ENCODE measurements around the gene SRPRA. TPM values are rescaled to one million over a fixed set of nuclear protein-coding genes. Genes with fewer than 3 reads are reported as not detected.

Gene SRPRA
- total RNA-seq, 2 donors from 2014 or later, result 65.1 to 95.7 TPM

- intact Hi-C loops (cut with DNase I), result no loop called here
- ATAC-seq, result no peak
- no peak for DNase-seq
Observed at GRCh38 chr11:126254819-126255218, 13.9 kb downstream of the SRPRA start.

- intact Hi-C loops (cut with DNase I), result no loop called here
- DNase-seq, result no peak
- ATAC-seq, result no peak
Observed at GRCh38 chr11:126253265-126253664, 15.4 kb downstream of the SRPRA start.

DNA sequence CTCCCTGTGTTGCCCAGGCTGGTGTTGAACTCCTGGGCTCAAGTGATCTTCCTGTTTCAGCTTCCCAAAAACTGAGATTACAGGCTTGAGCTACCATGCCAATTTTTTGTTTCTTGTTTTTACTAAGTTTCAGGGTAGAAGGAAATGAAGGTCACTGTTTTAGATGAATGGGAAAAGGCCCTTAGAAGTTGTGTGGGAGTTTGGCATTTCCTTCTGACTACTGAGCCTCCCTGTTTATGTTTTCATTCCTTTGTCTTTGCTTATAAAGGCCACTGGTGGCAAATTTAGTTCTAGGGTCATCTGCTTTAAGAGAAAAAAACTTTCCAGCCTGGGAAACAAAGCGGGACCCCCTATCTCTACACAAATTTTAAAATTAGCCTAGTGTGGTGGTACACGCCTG, 22.1 kb downstream of the SRPRA start:
- DNase-seq (no peak), ATAC-seq (no peak)
- intact Hi-C loops (cut with DNase I), result no loop called here

- DNase-seq (no peak), ATAC-seq (no peak)
- intact Hi-C loops (cut with DNase I), result no loop called here
Observed at GRCh38 chr11:126233391-126233790, 35.3 kb downstream of the SRPRA start.

GRCh38 chr11:126232683-126233082, 36.0 kb downstream of the SRPRA start:
- intact Hi-C loops (cut with DNase I), result no loop called here
- ATAC-seq (no peak), DNase-seq (no peak)

GRCh38 chr11:126231725-126232459, 36.8 kb downstream of the SRPRA start:
- DNase-seq, result no peak
- peak in 1 of 2 donors; percentile 41 for ATAC-seq
- intact Hi-C loops (cut with DNase I), result no loop called here

GRCh38 chr11:126229858-126230540, 38.7 kb downstream of the SRPRA start:
- no peak for ATAC-seq

GRCh38 chr11:126226334-126227084, 42.2 kb downstream of the SRPRA start:
- ATAC-seq, result no peak
- intact Hi-C loops (cut with DNase I), result no loop called here

More at GRCh38 chr11:126229858-126230540, 38.7 kb downstream of the SRPRA start:
- no peak for DNase-seq
- intact Hi-C loops (cut with DNase I), result no loop called here

DNA sequence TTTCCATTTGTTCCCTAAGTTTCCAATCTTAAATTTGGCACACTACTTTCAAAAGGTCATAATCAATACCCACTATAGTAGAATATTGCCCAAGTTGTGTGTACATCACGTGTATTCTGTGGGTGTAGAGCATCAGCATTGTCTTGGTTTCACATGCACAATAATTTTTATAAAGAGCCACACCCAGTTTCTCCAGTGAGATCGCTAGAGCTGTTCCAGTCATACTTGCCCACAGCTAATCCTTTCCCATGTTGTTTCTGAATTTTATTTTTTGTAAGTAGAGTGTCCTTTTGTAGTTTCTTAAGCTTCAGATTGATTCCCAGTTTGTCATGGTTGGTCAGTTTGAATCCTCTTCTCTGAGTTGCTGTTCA, 43.4 kb downstream of the SRPRA start:
- intact Hi-C loops (cut with DNase I), result no loop called here
- no peak for ATAC-seq
- DNase-seq, result no peak

More at GRCh38 chr11:126226334-126227084, 42.2 kb downstream of the SRPRA start:
- no peak for DNase-seq

GRCh38 chr11:126224647-126225294, 43.9 kb downstream of the SRPRA start:
- ATAC-seq, result no peak
- intact Hi-C loops (cut with DNase I), result no loop called here

DNA sequence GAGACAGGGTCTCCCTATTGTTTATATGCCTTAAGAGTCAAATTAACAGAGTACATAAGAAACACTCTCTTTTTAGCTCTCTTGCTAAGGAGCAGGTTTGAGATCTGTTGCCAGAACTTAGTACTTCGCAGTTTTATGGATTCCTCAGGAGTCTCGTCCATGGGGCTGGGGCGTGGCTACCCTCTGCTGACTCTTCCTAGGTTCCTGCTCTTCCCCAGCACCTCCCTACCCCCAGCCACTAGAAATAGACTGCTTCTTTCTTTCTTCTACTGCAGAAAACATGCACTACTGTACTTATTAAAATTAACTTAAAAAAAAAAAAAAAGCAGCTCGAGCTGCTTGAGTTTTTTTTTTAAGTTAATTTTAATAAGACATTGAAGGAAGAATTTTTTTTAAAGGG, 49.1 kb downstream of the SRPRA start:
- ATAC-seq (peak in 1 of 2 donors; percentile 21), DNase-seq (no peak)
- intact Hi-C loops (cut with DNase I), result loop anchor here in 1 of 2 donors (10.0 kb wide), 1 partner anchor 45 kb away; the partner anchor contains the start of genes FOXRED1 and SRPRA

More at GRCh38 chr11:126224647-126225294, 43.9 kb downstream of the SRPRA start:
- no peak for DNase-seq

DNA sequence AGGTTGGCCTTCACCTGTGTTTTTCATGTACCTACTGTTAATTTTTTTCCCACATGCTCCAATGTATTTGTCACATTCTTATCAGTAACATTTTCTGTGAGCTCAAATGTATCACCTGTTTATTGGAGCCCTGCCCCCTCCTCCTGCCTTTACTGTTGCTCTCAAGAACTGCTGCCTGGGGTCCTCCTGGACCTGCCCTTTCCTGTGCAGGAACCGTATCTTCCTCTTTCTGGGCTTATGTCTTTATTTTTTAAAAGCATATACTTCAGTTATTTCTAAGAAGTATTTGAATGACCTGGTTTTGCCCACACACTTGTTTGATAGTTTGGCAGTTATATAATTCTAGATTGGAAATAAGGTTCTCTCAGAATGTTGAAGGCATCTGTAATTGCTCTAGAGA, 51.2 kb downstream of the SRPRA start:
- intact Hi-C loops (cut with DNase I), result loop anchor here in 1 of 2 donors (10.0 kb wide), 1 partner anchor 47 kb away; the partner anchor contains the start of genes FOXRED1 and SRPRA
- ATAC-seq (no peak), DNase-seq (no peak)

DNA sequence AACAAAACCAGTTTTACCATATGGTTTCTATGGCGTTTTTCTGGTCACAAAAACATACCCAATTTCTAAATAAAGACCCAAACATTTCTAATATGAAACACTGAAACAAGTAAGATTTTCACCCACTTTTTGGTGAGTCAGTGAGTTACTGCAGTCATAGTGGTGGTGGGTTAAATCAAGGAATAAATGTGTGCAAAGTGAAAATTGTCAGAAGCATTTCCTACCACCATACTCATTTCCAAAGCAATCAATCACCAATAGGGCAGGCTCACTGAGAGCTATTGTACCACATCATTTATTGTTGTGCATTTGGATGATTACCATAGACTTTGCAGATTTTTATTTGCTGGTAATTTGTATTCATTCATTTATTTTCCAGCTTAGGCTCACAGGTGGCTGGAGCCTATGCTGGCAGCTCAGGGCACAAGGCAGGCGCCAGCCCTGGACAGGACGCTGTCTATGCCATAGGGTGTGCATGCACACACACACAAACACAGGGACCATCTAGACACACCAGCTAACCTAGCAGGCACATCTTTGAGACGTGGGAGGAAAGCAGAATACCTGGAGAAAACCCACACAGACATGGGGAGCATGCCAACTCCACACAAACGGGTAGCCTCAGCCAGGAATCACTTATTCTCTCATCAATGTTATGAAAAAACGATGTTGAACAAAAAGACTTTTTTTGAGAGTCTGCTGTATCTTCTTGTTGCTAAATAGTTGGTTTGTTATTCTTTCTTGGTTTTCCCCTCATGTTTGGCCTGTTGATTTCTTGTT, 52.0 kb downstream of the SRPRA start:
- intact Hi-C loops (cut with DNase I), result loop anchor here in 1 of 2 donors (10.0 kb wide), 1 partner anchor 48 kb away; the partner anchor contains the start of genes FOXRED1 and SRPRA
- DNase-seq, result no peak
- ATAC-seq, result no peak

GRCh38 chr11:126214841-126215240, 53.9 kb downstream of the SRPRA start:
- DNase-seq (no peak), ATAC-seq (no peak)
- intact Hi-C loops (cut with DNase I), result loop anchor here in 1 of 2 donors (10.0 kb wide), 1 partner anchor 50 kb away; the partner anchor contains the start of genes FOXRED1 and SRPRA

- intact Hi-C loops (cut with DNase I), result loop anchor here in 1 of 2 donors (10.0 kb wide), 1 partner anchor 50 kb away; the partner anchor contains the start of genes FOXRED1 and SRPRA
- ATAC-seq (no peak), DNase-seq (no peak)
Observed at GRCh38 chr11:126214441-126214840, 54.3 kb downstream of the SRPRA start.
